SK-N-SH treated with all-trans-retinoic acid at 6 μM for 48 hours (cell line): ENCODE data around the gene ERBB2.

Experiments
- PATZ1 ChIP-seq: fragments of 250-450 bp; sonication (Bioruptor Pico); IDR thresholded peaks from 2 replicates; pipeline ENCODE4 v1.8.0; 2020; ENCODE audit warnings: mild to moderate bottlenecking, moderate library complexity, borderline replicate concordance
- TCF4 ChIP-seq: fragments of 250-450 bp; sonication (Bioruptor Pico); IDR thresholded peaks from 2 replicates; pipeline ENCODE4 v1.8.0; 2021; ENCODE audit warnings: mild to moderate bottlenecking, moderate library complexity, borderline replicate concordance

- TF ChIP-seq TCF4 (no peak), PATZ1 (CRISPR knock-in tag) (no peak)
Measured at GRCh38 chr17:39742856-39743436, 43.1 kb downstream of the ERBB2 start.
